Suprapubic skin (tissue), 3 donors: ENCODE results near the gene SRA1.

Experiments used
- POLR2A ChIP-seq, 2 donors: fragments of 450-650 bp; IDR thresholded peaks; one replicate each; pipeline ENCODE4 v1.6.1; 2017; ENCODE audit warnings: antibody characterized with exemption in 2 of 2, mild to moderate bottlenecking in 2 of 2, moderate library complexity in 2 of 2
- TF ChIP-seq, protein P1 (sequence below), 2 donors: fragments of 200-600 bp in 1 of 2; fragments of 450-650 bp in 1 of 2; sonication (generic) in 1 of 2; IDR thresholded peaks; one replicate each; pipeline ENCODE4 v1.5.1; 2016 to 2019; ENCODE audit warnings: antibody characterized with exemption in 2 of 2, mild to moderate bottlenecking in 1 of 2, moderate library complexity in 1 of 2

- TF ChIP-seq, protein P1, sequence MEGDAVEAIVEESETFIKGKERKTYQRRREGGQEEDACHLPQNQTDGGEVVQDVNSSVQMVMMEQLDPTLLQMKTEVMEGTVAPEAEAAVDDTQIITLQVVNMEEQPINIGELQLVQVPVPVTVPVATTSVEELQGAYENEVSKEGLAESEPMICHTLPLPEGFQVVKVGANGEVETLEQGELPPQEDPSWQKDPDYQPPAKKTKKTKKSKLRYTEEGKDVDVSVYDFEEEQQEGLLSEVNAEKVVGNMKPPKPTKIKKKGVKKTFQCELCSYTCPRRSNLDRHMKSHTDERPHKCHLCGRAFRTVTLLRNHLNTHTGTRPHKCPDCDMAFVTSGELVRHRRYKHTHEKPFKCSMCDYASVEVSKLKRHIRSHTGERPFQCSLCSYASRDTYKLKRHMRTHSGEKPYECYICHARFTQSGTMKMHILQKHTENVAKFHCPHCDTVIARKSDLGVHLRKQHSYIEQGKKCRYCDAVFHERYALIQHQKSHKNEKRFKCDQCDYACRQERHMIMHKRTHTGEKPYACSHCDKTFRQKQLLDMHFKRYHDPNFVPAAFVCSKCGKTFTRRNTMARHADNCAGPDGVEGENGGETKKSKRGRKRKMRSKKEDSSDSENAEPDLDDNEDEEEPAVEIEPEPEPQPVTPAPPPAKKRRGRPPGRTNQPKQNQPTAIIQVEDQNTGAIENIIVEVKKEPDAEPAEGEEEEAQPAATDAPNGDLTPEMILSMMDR (IDR thresholded peaks at IDR 0.05), result no peak
- no peak for TF ChIP-seq POLR2A (IDR thresholded peaks at IDR 0.05)
Measured at GRCh38 chr5:140567871-140568270, 10.6 kb upstream of the SRA1 start.
